CD4-positive, alpha-beta T cell treated with Interleukin-10 for 1 hour (primary cell): Measurements from ENCODE around the gene FLRT1.

Experiments used
- DNase-seq: peaks from one replicate; pipeline ENCODE4 v3.0.0-alpha.2; 2020

Gene FLRT1, protein sequence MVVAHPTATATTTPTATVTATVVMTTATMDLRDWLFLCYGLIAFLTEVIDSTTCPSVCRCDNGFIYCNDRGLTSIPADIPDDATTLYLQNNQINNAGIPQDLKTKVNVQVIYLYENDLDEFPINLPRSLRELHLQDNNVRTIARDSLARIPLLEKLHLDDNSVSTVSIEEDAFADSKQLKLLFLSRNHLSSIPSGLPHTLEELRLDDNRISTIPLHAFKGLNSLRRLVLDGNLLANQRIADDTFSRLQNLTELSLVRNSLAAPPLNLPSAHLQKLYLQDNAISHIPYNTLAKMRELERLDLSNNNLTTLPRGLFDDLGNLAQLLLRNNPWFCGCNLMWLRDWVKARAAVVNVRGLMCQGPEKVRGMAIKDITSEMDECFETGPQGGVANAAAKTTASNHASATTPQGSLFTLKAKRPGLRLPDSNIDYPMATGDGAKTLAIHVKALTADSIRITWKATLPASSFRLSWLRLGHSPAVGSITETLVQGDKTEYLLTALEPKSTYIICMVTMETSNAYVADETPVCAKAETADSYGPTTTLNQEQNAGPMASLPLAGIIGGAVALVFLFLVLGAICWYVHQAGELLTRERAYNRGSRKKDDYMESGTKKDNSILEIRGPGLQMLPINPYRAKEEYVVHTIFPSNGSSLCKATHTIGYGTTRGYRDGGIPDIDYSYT

GRCh38 chr11:64035576-64035975 is at the start of gene FLRT1:
Gene FLRT1 (plus strand): TSS chr11:64035931. CDS start chr11:64116268, 80,337 bp downstream.
- no peak for DNase-seq

- DNase-seq: peak; percentile 88
Observed at GRCh38 chr11:63986156-63986931, 49.4 kb upstream of the FLRT1 start, which contains the start of gene OTUB1. Gene OTUB1 (plus strand): TSS chr11:63986438. CDS start chr11:63986457, 19 bp downstream.

GRCh38 chr11:63986932-63987513 is 48.7 kb upstream of the FLRT1 start:
- DNase-seq: no peak

GRCh38 chr11:63991558-63991957 is 44.2 kb upstream of the FLRT1 start:
- no peak for DNase-seq

- no peak for DNase-seq
Observed at GRCh38 chr11:63993100-63993499, 42.6 kb upstream of the FLRT1 start.

GRCh38 chr11:63993993-63994392 is 41.7 kb upstream of the FLRT1 start:
- no peak for DNase-seq

DNA sequence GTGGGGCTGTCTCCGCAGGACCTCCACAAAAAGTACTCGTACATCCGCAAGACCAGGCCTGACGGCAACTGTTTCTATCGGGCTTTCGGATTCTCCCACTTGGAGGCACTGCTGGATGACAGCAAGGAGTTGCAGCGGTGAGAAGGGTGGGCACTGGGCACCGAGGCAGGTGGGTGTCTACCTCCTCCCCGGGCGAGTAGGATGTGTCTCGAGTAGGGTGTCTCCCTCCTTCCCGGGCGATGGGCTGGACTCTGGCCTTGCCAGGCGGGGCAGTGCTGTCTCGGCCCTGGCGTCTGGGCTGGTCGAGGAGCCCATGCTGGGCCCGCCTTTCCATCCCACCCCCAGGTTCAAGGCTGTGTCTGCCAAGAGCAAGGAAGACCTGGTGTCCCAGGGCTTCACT is 39.2 kb upstream of the FLRT1 start:
- DNase-seq: no peak

GRCh38 chr11:63997104-63997700 is 38.5 kb upstream of the FLRT1 start:
- no peak for DNase-seq

DNA sequence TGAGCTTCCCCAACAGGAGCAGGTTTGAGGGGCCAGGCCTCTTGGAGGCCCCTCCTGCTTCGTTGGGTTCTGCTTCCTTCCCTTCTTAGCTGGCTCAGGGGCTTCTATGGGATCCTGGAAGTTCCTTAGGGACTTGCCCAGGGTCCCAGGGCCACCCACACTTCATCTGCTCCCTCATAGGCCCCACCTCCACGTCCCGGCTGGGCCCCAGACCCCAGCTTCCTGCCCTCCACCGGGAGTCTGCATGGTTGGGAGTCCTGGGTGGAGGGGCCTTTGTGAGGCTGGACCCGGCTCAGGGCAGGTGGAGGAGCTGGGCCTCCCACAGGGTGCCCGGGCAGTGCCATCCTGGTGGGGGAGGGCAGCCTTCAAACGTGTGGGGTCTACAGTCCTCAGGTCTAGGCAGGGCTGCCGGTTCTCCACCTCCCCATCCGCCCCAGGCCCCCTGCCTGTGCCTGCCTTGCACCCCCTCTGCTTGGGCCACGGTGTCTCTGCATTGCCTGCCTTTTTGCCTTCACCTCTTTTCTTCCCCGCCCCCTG is 37.9 kb upstream of the FLRT1 start:
- no peak for DNase-seq

DNA sequence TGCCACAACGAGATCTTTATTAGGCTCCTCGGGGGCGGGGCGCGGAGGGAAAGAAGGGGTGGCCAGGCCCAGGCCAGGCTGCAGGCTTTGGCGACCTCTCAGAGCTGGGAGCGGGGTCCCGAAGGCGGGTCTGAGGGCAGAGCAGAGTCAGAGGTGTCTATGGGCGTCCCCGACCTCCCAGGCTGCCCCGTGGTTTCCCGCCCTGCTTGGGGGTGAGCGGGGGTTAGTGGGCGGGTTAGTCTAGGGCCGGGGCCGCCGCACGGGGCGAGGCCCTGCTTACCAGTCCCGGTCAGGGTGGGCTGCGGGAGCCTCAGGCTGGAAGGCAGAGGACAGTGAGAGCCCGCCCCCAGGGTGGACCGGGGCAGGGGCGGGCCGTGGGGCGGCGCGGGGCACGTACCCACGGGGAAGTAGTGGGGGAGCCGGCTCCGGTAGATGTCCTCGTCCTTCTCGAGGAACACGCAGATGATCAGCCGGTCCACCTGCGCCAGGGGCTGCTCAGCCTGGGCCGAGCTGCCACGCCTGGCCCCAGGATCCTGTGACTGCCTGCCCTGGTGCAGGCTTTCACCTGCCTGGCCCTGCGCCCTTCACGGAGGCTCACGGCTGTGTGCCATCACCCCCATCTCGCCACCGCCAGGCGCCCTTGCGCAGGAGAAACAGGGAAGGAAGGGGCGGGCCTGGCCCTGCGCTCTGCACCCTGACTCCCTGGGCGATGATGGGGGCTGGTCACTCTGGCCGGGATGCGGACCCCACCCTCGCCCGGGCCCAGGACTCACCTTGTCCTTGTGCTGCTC is 37.0 kb upstream of the FLRT1 start:
- no peak for DNase-seq

DNA sequence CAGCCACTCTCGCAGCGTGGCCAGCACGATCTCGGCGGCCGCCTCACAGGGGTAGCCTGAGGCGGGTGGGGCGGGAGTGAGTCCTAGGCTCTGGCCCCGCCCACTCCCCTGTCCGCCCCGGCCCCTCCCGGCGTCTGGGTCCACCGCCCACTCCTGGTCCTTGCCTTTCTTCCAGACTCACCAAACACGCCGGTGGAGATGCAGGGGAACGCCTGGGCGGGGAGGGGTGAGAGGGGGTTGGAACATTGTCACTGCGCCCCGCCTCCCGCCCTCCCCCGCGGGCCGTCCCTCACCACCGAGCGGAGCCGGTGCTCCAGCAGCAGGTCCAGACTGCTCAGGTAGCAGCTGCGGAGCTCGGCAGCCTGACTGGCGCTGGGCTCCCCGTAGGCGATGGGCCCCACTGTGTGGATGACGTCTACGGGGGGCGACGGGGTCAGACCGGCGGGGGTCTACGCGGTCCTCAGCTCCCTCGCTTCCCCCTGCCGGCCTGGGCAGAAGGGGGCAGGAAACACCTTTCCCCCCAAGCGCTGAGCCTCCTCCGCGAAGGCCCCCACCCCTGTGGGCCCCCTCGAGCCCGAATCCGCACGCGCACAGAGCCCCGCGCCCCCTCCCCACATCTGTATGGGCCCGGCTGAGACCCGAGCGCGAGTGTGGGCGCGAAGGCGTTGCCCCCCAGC is 36.2 kb upstream of the FLRT1 start:
- DNase-seq: peak; percentile 67

DNA sequence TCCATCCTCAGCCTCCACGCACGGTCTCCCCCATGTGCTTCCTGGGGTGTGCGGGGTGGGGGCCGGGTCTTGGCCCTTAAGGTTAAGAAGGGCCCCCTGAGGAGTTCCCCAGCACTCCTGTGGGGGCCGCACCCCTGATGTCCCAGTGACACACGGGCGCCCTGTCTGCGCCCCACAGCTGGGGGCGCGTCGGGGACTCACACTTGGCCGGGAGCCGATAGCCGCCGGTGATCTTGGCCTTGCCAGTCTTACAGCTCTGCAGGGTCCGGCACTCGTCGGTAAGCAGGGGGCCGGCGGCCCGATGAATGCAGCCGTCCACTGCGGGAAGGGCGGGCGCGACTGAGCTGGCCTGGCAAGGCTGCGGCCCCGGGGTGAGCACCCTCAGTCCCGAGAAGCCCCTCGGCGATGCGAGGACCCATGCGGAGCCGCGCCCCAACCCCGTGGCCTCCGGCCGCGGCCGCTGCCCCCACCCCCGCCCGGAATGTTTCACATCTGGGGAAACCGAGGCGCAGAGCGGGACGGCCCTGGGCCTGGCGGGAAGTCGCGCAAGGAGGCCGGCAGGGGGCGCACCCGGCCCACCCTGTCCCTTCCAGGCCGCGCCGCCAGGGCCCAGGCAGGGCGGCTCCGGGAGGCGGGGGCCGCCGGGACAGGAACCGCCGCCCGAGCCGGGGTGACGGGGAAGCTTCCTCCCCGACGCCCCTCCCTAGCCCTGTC is 35.5 kb upstream of the FLRT1 start:
- DNase-seq: peak; percentile 76

DNA sequence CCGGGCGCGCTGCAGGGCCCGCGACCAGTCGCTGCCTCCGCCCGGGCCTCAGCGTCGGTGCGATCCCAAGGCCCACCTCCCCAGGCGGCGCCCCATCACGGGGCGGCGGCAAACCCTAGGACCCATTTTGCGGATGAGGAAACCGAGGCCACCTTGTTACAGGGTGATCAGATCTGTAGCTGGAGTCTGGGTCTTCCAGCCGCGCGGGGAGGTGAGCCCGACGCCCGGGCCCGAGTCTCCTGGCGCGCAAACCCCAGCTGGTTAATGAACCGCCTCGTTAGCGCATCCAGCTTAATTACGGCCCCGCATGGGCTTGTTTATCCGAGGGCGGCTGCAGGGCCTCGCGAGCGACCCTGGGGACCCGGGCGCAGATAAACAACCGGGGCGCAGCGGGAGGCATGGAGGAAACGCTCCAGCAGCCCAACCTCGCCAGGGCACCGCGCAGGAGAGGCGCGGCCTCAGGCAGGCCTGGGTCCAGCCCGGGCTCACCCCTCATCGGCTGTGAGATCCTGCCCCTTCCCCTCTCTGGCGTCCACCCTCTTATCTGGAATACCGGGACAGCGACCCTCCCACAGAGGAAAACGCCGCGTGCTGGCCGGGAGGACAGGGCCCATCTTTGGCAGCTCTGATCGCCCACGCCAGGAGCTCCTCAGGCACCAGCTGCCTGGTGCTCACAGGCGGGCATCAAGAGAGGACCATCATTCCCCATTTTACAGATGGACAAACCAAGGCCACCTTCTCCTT is 34.8 kb upstream of the FLRT1 start:
- no peak for DNase-seq

- DNase-seq: no peak
Observed at GRCh38 chr11:64001484-64002420, 34.0 kb upstream of the FLRT1 start.

- no peak for DNase-seq
Observed at GRCh38 chr11:64003807-64004589, 31.7 kb upstream of the FLRT1 start.

DNA sequence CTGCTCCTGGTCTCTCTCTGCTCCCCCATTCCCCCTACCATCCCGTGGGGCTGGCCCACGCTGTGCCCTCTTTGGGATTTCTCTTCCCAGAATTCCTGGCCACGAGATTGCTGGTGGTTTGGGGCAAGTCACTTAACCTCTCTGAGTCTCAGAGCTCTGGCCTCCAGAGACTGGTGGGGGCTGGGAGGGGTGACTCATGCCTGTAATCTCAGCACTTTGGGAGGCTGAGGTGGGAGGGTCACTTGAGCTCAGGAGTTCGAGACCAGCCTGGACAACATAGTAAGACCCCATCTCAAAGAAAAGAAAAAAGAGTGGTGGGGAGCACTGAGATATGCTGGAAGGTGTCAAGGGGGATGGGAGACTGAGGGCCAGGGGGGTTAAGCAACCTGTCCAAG is 31.1 kb upstream of the FLRT1 start:
- no peak for DNase-seq

- no peak for DNase-seq
Observed at GRCh38 chr11:64005691-64006090, 30.0 kb upstream of the FLRT1 start.
